SK-N-SH (cell line): Measurements from ENCODE around the gene LMX1A. TPM values are rescaled to one million over a fixed set of nuclear protein-coding genes. Genes with fewer than 3 reads are reported as not detected.

Experiments used
- CTCF ChIA-PET: fragments of 300-600, 350-600 bp; formaldehyde crosslinking; extraction: SDS; loops from one replicate; lab custom pipeline; 2021; lab: Yijun Ruan, JAX
- POLR2A ChIA-PET: fragments of 350-600 bp; sonication (Branson Sonifier 250); formaldehyde crosslinking; extraction: SDS; loops from one replicate; lab custom pipeline; 2020; ENCODE audit warnings: antibody characterized with exemption, inconsistent platforms; lab: Yijun Ruan, JAX
- DNase-seq: peaks from one replicate; pipeline ENCODE4 v3.0.0; 2012
- H2AFZ ChIP-seq: fragments of 200-600 bp; sonication (generic); 2 replicates; pipeline ENCODE4 v1.8.1; 2016; ENCODE audit warnings: antibody characterized with exemption, mild to moderate bottlenecking, low read depth
- H3F3A ChIP-seq: fragments of 200-600 bp; sonication (generic); replicated peaks from 2 replicates; pipeline ENCODE3; 2016; ENCODE audit warnings: antibody characterized with exemption, mild to moderate bottlenecking; ENCODE audit not compliant: insufficient read depth
- H3K27ac ChIP-seq, 2 experiments: fragments of 200-500 bp in 1 of 2; fragments of 200-600 bp in 1 of 2; sonication (Bioruptor generic) in 1 of 2; sonication (generic), shearing (Covaris generic) in 1 of 2; 2 replicates each; pipeline versions ENCODE4 v1.5.1 to v1.6.1; 2014 to 2016; ENCODE audit warnings: low read depth in 2 of 2, inconsistent platforms in 1 of 2, low read length in 1 of 2, mild to moderate bottlenecking in 1 of 2, mixed read lengths in 1 of 2
- H3K27me3 ChIP-seq: fragments of 200-600 bp; sonication (generic), shearing (Covaris generic); 2 replicates; pipeline ENCODE4 v1.6.1; 2016; ENCODE audit warnings: mixed run types; ENCODE audit not compliant: insufficient read depth
- H3K36me3 ChIP-seq, 2 experiments: fragments of 200-500 bp in 1 of 2; fragments of 200-600 bp in 1 of 2; sonication (Bioruptor generic) in 1 of 2; sonication (generic) in 1 of 2; replicated peaks in 1 of 2; 2 replicates each; pipeline versions ENCODE3 to v1.5.1; 2014 to 2016; ENCODE audit warnings: low read length in 1 of 2, mild to moderate bottlenecking in 1 of 2; ENCODE audit not compliant: insufficient read depth in 2 of 2, control insufficient read depth in 1 of 2
- H3K4me1 ChIP-seq, 2 experiments: fragments of 200-500 bp in 1 of 2; fragments of 200-600 bp in 1 of 2; sonication (Bioruptor generic) in 1 of 2; sonication (generic), shearing (Covaris generic) in 1 of 2; 2 replicates each; pipeline versions ENCODE4 v1.5.1 to v1.6.1; 2014 to 2016; ENCODE audit warnings: low read depth in 1 of 2, low read length in 1 of 2, mixed run types in 1 of 2; ENCODE audit not compliant: insufficient read depth in 2 of 2, control insufficient read depth in 1 of 2
- H3K4me2 ChIP-seq: fragments of 200-600 bp; sonication (generic), shearing (Covaris generic); 2 replicates; pipeline ENCODE4 v1.6.1; 2017; ENCODE audit warnings: mixed run types
- H3K4me3 ChIP-seq, 2 experiments: fragments of 200-500 bp in 1 of 2; fragments of 200-600 bp in 1 of 2; sonication (Bioruptor generic) in 1 of 2; sonication (generic), shearing (Covaris generic) in 1 of 2; 2 replicates each; pipeline versions ENCODE4 v1.5.1 to v1.8.1; 2014 to 2016; ENCODE audit warnings: low read depth in 2 of 2, inconsistent platforms in 1 of 2, low read length in 1 of 2, mild to moderate bottlenecking in 1 of 2, mixed read lengths in 1 of 2, moderate library complexity in 1 of 2
- H3K79me2 ChIP-seq: fragments of 200-600 bp; sonication (generic); 2 replicates; pipeline ENCODE4 v1.8.1; 2017; ENCODE audit warnings: mild to moderate bottlenecking; ENCODE audit not compliant: insufficient read depth
- H3K9ac ChIP-seq: fragments of 200-600 bp; sonication (generic); 2 replicates; pipeline ENCODE4 v1.6.1; 2017; ENCODE audit warnings: mixed run types
- H3K9me2 ChIP-seq: fragments of 200-600 bp; sonication (generic); 2 replicates; pipeline ENCODE4 v1.6.1; 2017; ENCODE audit warnings: mixed run types
- H3K9me3 ChIP-seq: fragments of 200-600 bp; sonication (generic); 2 replicates; pipeline ENCODE4 v1.6.1; 2017; ENCODE audit warnings: mixed run types, mild to moderate bottlenecking, moderate library complexity
- H4K20me1 ChIP-seq: fragments of 200-600 bp; sonication (generic); 2 replicates; pipeline ENCODE4 v1.6.1; 2017; ENCODE audit warnings: mild to moderate bottlenecking, mixed run types; ENCODE audit not compliant: insufficient read depth
- CTCF ChIP-seq: fragments of 200-600 bp; sonication (generic); IDR thresholded peaks from 2 replicates; pipeline ENCODE4 v1.6.1; 2017; ENCODE audit warnings: antibody characterized with exemption, mild to moderate bottlenecking, moderate library complexity
- FOXJ3 ChIP-seq: sonication (generic); formaldehyde crosslinking; IDR thresholded peaks from 2 replicates; pipeline ENCODE4 v1.5.1; 2020; ENCODE audit warnings: mild to moderate bottlenecking, missing genetic modification reagents
- FOXM1 ChIP-seq: IDR thresholded peaks from 2 replicates; pipeline ENCODE4 v1.4.0; 2012; ENCODE audit warnings: low read depth, mild to moderate bottlenecking
- MAX ChIP-seq: IDR thresholded peaks from 2 replicates; pipeline ENCODE4 v1.4.0; 2012; ENCODE audit warnings: low read depth
- MEF2A ChIP-seq: IDR thresholded peaks from 2 replicates; pipeline ENCODE4 v1.4.0; 2012; ENCODE audit warnings: low read depth, borderline replicate concordance
- NRF1 ChIP-seq: IDR thresholded peaks from 2 replicates; pipeline ENCODE4 v1.6.1; 2012; ENCODE audit warnings: low read depth, mild to moderate bottlenecking, low read length
- POLR2AphosphoS5 ChIP-seq: IDR thresholded peaks from 2 replicates; pipeline ENCODE4 v1.6.1; 2012; ENCODE audit warnings: low read depth, low read length
- RAD21 ChIP-seq: IDR thresholded peaks from 2 replicates; pipeline ENCODE4 v1.6.1; 2012; ENCODE audit warnings: mild to moderate bottlenecking, low read length
- RCOR1 ChIP-seq: fragments of 150-350 bp; IDR thresholded peaks from 2 replicates; pipeline ENCODE4 v1.6.1; 2017; ENCODE audit warnings: antibody characterized with exemption, low read length
- SIN3A ChIP-seq: IDR thresholded peaks from 2 replicates; pipeline ENCODE4 v1.6.1; 2012; ENCODE audit warnings: low read depth, mild to moderate bottlenecking, low read length, moderate library complexity, borderline replicate concordance
- TAF1 ChIP-seq: IDR thresholded peaks from 2 replicates; pipeline ENCODE4 v1.6.1; 2012; ENCODE audit warnings: low read depth, mild to moderate bottlenecking, low read length, moderate library complexity, borderline replicate concordance
- USF2 ChIP-seq: fragments of 150-350 bp; IDR thresholded peaks from 2 replicates; pipeline ENCODE4 v1.6.1; 2017; ENCODE audit warnings: antibody characterized with exemption, low read length, low read depth, borderline replicate concordance
- ZBTB33 ChIP-seq: IDR thresholded peaks from 2 replicates; pipeline ENCODE4 v1.4.0; 2012; ENCODE audit warnings: low read depth, borderline replicate concordance
- WGBS: methylation state at CpG from one replicate; pipeline ENCODE4 v1.1.6; 2017; ENCODE audit warnings: low lambda C conversion rate; 5-methylcytosine and 5-hydroxymethylcytosine counted together
- polyA plus RNA-seq, 3 experiments: library from polyadenylated mRNA; depleted of rRNA; stranded (reverse); fragments of >200 nt; gene quantifications; 2 replicates each; pipeline ENCODE4 v1.2.3, GENCODE V29; 2012

Gene LMX1A
- polyA plus RNA-seq, 1 of the 3 experiments (the other 2 are of a cell fraction) = not detected

- Histone ChIP-seq H3K9me2 (no peaks in the 10 kb centered on the region), H4K20me1 (no peaks in the 10 kb centered on the region), H3K27me3 (no peaks in the 10 kb centered on the region; the same call in 1 of the 2 replicates), H3K9ac (no peak overlapping the region), H3K4me1 (no peaks in the 10 kb centered on the region), H3K9me3 (no peaks in the 10 kb centered on the region), H3F3A (no peaks in the 10 kb centered on the region), H3K27ac (no peak overlapping the region), H3K36me3 (no peaks in the 10 kb centered on the region), H3K4me2 (no peak overlapping the region), H3K4me3 (no peak overlapping the region), H2AFZ (no peak overlapping the region), H3K79me2 (no peaks in the 10 kb centered on the region)
- 13% methylated on average over 3 of the region's 6 CpGs for WGBS
- TF ChIP-seq POLR2AphosphoS5 = no peak
- no peak for TF ChIP-seq RAD21
- no peak for TF ChIP-seq FOXJ3
- no peak for TF ChIP-seq TAF1
- no peak for TF ChIP-seq FOXM1
- no peak for TF ChIP-seq ZBTB33
- TF ChIP-seq USF2 = no peak
- no peak for TF ChIP-seq MEF2A
- no peak for TF ChIP-seq SIN3A
- no peak for TF ChIP-seq NRF1
- no peak for TF ChIP-seq RCOR1
- no peak for TF ChIP-seq CTCF
- TF ChIP-seq MAX = no peak
- DNase-seq = no peak
- ChIA-PET POLR2A (no interaction called here), CTCF (interaction anchor here (1.0 to 2.2 kb wide), 5 partner anchors 10 to 251 kb away, joined by 3 to 7 read pairs (median 4); no protein-coding TSS in a partner anchor)
Measured at GRCh38 chr1:165364568-165365133, 8.1 kb upstream of the LMX1A start.
